Measurements from ENCODE around the gene SETBP1.

The SETBP1 gene

GRCh38 chr18:45066210-45066609, 385.5 kb downstream of the SETBP1 start:
- DNase-seq (ENCODE audit: low read depth, low spot score): no peak

GRCh38 chr18:45066886-45067285, 386.2 kb downstream of the SETBP1 start:
- DNase-seq (ENCODE audit: low read depth, low spot score): no peak

- no peak for DNase-seq (ENCODE audit: low read depth, low spot score)
Measured at GRCh38 chr18:45068400-45069094, 387.9 kb downstream of the SETBP1 start.

DNA sequence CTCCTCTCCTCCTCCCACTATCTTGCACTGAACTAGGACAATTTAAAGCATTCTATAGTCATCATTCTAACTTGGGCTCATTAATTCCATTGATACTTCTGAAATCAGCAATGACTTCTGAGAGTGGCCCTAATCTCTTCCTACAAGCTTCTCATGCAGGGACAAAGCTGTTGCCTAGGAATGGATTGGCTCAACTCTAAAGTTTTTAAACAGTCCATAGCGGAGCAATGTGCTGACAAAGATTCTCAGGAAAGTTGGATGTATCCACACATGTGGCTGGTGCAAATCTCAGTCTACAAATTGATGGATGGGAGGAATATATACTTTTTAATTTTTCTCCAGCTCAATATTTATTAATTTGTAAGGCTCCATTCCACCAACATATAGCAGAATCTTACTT, 388.9 kb downstream of the SETBP1 start:
- DNase-seq (ENCODE audit: low read depth, low spot score): no peak

DNA sequence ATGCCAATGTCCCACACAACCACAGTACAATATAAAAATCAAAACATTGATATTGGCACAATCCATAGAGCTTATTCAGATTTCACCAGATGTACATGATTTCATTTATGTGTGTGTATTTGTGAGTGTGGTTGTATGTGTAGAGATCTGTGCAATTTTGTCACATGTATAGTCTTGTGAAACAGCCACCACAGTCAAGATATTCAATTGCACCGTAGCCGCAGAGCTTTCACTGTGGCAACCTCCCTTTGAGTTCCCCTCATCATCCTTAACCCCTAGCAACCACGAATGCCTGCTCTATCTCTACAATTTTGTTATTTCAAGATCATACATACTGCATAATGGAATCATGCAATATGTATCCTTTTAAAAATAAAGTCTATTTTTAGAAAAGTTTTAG, 391.3 kb downstream of the SETBP1 start:
- no peak for DNase-seq (ENCODE audit: low read depth, low spot score)

GRCh38 chr18:45073556-45073955, 392.9 kb downstream of the SETBP1 start:
- DNase-seq (ENCODE audit: low read depth, low spot score): no peak

DNA sequence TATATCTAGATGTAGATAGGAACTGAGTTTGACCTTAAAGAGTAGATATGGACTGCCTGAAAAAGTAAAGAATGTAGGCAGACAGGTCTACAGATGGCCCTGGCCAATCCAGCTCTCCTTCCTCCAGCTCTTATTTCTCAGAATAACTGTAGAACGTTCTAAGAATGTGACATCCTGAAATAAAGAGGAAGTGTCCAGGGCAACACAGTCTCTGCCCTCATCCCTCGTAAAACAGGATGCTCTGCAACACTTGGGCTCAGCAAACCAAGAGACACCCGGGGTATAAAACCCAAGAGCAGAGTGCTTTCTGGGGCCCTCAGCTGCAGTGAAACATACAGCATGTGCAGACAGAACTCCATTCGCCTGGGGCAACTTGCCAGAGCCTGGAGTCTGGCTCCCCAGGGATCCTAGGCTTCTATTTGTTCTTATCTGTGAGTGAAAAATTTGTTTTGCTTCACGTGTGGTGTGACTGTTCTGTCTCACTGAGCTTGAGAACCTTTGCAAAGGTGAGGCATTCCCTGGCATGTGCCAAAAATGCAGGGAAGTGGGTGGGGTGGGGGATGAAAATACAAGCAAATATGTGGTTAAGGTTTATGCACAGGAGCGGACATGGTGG, 401.0 kb downstream of the SETBP1 start:
- no peak for DNase-seq (ENCODE audit: low read depth, low spot score)

- no peak for DNase-seq (ENCODE audit: low read depth, low spot score)
Measured at GRCh38 chr18:45083226-45083855, 402.7 kb downstream of the SETBP1 start.

DNA sequence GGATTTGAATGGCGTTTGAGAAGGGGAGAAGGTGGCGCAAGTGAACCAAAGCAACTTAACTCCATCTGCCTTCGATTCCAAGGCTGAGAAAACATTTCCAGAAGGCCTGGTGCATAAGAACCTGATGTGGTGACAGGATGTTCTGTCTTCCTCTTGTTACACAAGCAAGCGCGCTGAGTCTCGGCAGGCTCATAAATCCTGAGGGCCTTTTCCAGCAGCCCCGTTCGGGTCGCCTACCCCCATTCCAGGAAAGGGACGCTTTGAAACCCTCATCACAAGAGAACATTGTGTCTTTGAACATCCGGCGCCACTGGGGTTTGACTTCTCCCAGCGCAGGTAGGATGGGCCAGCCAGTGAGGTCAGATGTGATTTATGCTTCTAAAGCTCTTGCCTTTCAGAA, 403.5 kb downstream of the SETBP1 start:
- DNase-seq (ENCODE audit: low read depth, low spot score): no peak

DNA sequence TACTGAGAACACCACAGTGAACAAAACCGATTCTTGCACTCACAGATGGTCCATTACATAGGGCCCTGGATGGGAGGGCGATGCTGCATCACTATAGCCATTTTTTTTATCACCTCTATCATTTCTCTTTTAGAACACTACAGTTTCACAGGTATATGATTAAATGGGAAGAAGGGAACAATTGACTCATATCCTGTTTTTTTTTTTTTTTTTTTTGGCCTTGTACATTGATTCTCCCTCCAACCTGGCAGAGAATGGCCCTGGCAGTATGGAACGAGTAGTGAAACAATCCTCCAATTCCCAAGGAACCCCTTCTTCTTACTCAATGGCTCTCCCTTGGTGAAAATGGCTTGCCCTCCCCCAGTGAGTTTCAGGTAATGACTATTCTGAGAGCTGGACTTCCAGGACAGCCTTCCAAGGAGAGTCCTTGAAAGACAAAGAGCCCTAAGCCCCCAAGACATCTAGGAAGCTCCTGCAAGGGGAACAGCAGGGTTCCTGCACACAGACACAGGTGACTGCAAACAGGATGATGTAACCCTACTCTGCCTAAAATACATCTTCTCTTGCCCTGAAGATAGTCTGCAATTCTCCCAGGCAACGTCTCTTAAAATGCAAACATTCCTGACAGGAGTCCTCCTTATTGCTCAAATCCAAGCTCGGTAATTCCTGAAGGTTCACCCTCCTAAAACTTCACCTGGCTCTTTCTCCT, 405.4 kb downstream of the SETBP1 start:
- no peak for DNase-seq (ENCODE audit: low read depth, low spot score)

- DNase-seq (ENCODE audit: low read depth, low spot score): no peak
Measured at GRCh38 chr18:45086777-45087176, 406.1 kb downstream of the SETBP1 start.

DNA sequence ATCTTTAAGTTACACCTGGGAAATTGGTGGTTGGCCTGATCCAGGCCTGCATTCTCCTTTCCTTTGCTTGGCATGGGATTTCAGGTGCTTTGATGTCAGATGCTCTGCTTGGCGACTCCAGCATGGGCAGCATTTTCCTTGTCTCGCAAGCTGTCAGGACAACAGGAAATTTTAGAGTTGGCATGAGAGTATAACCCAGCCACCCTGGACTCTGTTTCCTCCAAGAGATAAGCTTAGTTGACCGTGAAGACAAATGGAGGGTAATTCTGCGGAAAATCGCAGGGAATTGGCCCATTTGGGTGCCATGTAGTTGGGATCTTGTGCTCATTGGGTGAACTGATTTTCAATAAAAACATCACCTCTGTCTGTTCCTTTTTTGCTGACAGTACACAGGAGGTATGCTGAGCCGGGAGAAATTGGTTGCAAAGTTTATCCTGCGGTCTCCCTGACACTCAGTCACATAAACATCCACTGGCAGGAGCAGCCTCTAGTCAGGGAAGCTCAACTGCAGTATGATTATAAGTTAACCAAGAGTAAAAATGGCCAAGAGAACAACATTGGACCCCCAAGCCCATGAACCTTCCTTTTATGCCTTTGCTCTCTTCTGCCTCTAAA, 409.9 kb downstream of the SETBP1 start:
- no peak for DNase-seq (ENCODE audit: low read depth, low spot score)

- no peak for DNase-seq (ENCODE audit: low read depth, low spot score)
Measured at GRCh38 chr18:45100321-45101105, 419.8 kb downstream of the SETBP1 start.

DNA sequence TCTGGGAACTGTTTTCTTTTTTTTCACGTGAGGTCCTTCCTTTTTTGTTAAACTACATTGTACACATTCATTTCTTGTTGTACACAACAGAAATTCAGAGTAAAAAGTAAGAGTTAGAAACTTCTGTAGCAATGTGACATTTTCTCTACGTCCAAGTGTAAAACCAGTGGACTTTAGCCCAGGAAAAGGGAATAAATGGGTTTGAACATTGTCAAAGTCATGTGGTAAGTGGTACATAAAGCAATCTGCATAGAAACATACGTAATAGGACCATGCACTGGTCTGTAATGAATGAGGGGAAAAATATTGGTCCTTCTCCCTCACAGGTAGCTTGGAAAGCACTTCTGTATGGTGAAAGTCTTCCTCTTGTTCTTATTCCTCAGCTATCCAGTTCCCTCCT, 421.4 kb downstream of the SETBP1 start:
- no peak for DNase-seq (ENCODE audit: low read depth, low spot score)

DNA sequence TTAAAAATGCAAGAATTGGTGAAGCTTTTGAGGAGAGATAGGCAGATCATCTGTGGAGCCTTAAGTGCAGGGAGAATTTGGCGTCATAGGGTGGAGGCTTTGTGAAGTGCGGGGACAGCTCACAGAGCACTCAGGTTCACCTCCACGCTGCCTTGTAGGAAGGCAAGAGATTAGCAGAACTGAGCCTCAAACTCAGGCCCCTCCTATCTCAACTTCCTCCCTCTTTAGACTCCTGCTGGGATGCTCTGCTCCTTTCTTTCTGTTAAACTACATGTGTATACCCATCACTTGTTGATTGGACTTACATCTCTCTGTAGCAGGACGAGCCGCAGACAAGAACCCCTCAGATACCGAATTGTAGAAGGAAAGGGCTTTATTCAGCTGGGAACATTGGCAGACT, 422.2 kb downstream of the SETBP1 start:
- DNase-seq (ENCODE audit: low read depth, low spot score): no peak

DNA sequence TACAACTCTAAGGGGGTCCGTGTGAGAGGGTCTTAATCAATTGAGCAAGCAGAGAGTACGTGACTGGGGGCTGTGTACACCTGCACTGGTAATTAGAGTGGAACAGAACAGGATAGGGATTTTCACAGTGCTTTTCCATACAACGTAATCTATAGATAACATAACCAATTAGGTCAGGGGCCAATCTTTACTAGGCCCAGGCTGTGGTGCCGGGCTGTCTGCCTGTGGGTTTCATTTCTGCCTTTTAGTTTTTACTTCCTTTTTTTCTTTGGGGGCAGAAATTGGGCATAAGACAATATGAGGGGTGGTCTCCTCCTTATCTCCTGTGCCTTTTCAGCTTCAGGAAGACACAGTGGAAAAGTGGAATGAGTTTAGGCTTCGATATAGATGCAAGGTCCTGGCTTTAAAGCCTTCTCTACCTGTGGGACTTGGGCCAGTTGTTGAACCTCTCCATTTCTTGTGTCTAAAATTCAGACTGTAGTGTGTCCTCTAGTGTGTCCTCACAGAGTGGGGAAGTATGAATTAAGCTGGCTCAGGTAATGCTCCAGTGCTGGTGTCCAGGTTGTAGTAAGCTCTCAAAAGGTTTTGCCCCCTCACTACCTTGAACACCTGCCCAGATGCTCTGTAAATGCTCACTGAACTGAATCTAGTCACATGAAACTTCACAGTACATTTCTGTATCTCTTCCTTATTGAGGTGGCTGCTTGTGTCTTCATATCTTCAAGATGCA, 422.8 kb downstream of the SETBP1 start:
- no peak for DNase-seq (ENCODE audit: low read depth, low spot score)

GRCh38 chr18:45104049-45104395, 423.3 kb downstream of the SETBP1 start:
- no peak for DNase-seq (ENCODE audit: low read depth, low spot score)

- DNase-seq (ENCODE audit: low read depth, low spot score): no peak
Measured at GRCh38 chr18:45106331-45106774, 425.7 kb downstream of the SETBP1 start.

DNA sequence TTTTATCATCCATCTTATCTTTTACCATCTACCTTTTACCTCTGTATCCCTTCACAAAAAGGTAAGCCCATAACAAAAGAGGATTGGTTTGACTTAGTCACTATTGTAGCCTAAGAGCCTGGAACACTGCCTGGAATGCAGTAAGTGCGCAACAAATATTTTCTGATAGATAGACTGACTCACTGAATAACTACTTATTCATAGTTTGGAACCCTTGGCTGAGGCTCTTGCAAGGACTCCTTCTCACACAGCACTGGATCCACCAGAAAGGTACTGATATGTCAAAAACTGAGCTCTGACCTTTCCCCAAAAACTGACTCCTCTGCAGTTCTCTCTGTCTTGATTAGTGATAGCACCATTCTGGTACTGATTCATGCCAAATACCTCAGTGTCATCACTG, 426.7 kb downstream of the SETBP1 start:
- DNase-seq (ENCODE audit: low read depth, low spot score): no peak

GRCh38 chr18:45108754-45109153, 428.1 kb downstream of the SETBP1 start:
- no peak for DNase-seq (ENCODE audit: low read depth, low spot score)

DNA sequence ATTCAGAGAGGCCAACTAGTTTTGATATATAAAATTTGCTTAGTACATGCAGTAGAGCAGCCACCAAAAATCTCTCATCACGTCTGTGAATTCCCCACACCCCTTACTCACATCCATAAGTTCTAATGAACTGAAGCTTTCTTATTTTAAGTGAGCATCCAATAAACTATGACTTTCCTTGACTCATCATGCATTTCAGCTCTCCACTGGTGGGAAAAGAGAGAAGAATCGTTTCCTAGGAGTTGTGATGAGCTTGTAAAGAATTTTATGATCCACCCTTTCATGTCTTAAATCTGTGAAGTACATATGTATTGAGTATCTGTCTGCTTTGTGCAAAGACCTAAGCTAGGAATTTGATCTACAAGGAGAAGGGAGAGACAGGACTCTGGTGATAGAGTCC, 428.6 kb downstream of the SETBP1 start:
- DNase-seq (ENCODE audit: low read depth, low spot score): no peak
